ENCODE data around the gene TMEM176A.

The TMEM176A gene

DNA sequence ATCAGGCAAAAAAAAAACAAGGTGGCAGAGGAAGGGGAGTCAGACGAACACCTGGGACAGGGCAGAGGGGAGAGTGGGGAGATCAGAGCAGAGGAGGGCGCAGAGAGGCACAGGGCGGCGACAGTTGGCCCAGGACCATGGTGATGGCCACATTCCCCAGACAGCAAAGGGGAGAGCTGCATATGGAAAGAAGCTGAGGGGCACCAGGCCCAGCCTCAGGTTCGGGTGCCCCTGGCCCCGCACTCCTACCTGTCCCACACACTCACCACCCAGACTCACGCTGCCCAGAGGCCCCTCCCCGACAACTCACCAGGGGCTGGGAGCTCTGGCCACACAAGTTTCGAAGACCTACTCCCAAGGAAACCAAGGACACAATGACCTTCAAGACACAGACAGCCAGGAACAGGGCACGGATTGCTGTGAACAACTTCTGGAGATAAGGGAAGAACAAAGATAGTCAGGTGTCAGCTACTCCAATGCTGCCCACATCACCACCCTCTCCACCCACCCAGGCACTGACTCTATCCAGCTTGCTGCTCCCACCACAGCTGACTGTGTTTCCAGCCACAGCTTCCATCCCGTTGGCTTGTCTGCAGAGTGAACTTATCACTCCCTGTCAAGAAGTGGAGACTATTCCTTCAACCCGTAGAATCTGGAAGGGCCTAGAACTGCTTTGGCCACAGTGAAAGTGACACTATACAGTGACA is 8.7 kb upstream of the TMEM176A start:
- H3K36me3 ChIP-seq (ENCODE audit: control insufficient read depth, insufficient read depth, low read length): no peaks in the 10 kb centered on the region

DNA sequence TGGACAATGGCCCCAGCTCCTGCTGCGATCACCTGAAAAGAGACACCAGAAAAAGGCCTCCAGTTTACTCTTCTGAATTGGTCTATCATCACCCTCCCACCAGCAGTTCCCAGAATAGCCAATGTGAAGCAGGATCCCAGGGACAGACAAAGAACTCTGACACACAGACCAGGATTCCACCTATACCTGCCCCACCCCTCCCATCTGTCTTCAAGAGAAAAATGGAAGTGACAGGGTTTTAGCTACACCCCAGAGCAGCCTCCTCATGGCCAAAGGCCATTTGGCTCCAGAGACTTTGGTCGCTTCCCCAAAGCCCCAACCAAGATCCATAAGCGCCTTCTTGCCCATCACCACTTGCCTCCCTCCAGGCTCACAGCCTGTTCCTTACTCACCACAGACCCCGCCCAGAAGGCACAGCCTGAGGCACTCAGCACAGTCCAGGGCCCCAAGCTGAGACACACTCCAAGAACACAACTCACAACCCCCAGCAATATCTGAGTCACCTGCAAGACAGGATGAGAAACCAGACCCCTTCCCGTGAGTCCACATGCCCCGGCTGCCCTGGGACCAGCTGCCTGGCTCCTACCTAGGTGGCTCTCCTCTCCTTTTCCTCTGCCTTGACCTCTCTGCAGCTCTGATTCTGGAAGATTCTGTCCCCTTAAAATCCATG is 6.9 kb upstream of the TMEM176A start:
- no peak overlapping the region for H3K27ac ChIP-seq (ENCODE audit: low read depth, low read length)
- no peaks in the 10 kb centered on the region for H3K27me3 ChIP-seq (ENCODE audit: control insufficient read depth, insufficient read depth, low read length)
- no peaks in the 10 kb centered on the region for H3K36me3 ChIP-seq (ENCODE audit: control insufficient read depth, insufficient read depth, low read length)

More for the DNA sequence above, 8.7 kb upstream of the TMEM176A start:
- no peak overlapping the region for H3K27ac ChIP-seq (ENCODE audit: low read depth, low read length)
- H3K9ac ChIP-seq (ENCODE audit: low read length): no peak overlapping the region
- H3K4me1 ChIP-seq (ENCODE audit: control insufficient read depth, insufficient read depth, low read length): peaks cover 16% of the 10 kb centered on the region
- H3K27me3 ChIP-seq (ENCODE audit: control insufficient read depth, insufficient read depth, low read length): no peaks in the 10 kb centered on the region
- no peak overlapping the region for H3K4me3 ChIP-seq (ENCODE audit: low read length)

DNA sequence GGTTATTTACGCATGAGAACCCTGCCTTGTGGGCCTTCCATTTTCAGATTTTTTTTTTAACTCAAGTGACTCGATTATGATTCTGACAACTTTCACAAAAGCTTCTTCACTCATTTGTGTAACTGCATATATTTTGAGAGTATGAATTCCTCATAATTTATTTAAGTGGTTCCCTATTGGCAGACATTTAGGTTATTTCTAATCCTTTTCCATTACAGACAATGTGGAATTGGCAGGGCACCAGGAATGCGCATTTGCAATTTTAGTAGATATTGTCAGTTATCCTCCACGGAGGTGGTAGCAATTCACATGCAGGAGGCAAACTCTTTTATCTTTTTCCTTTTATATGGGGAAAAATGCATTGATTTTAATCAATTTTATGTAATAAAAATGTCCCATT is 2.9 kb upstream of the TMEM176A start:
- peaks cover 5% of the 10 kb centered on the region for H3K4me1 ChIP-seq (ENCODE audit: control insufficient read depth, insufficient read depth, low read length)
- peaks cover 3% of the 10 kb centered on the region for H3K36me3 ChIP-seq (ENCODE audit: control insufficient read depth, insufficient read depth, low read length)
- no peaks in the 10 kb centered on the region for H3K27me3 ChIP-seq (ENCODE audit: control insufficient read depth, insufficient read depth, low read length)
- H3K9ac ChIP-seq (ENCODE audit: low read length): no peak overlapping the region
- H3K27ac ChIP-seq (ENCODE audit: low read depth, low read length): no peak overlapping the region
- no peak overlapping the region for H3K4me3 ChIP-seq (ENCODE audit: low read length)

More for the DNA sequence above, 6.9 kb upstream of the TMEM176A start:
- H3K9ac ChIP-seq (ENCODE audit: low read length): no peak overlapping the region
- peaks cover 4% of the 10 kb centered on the region for H3K4me1 ChIP-seq (ENCODE audit: control insufficient read depth, insufficient read depth, low read length)
- H3K4me3 ChIP-seq (ENCODE audit: low read length): no peak overlapping the region

DNA sequence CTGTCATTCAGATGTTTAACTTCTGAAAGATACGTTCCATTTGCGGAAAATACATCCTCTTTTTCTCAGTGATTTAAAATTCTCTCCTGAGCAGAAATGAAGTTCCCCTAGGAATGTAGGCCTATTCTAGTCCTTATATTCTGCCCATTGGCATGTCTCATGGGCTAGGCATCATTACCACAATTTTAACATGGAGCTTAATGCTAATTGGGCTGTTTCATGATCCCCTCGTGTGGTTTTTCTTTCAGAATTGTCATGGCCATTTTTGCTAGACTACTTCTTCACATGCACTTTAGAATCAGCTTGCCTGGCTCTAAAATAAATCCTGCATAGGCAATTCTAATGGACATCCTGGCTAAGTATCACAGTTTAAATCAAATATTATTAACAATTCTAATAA is 1.4 kb upstream of the TMEM176A start:
- H3K9ac ChIP-seq (ENCODE audit: low read length): no peak overlapping the region
- peaks cover 4% of the 10 kb centered on the region for H3K36me3 ChIP-seq (ENCODE audit: control insufficient read depth, insufficient read depth, low read length)
- H3K4me3 ChIP-seq (ENCODE audit: low read length): peak overlapping the region; percentile 91
- no peak overlapping the region for H3K27ac ChIP-seq (ENCODE audit: low read depth, low read length)
- no peaks in the 10 kb centered on the region for H3K27me3 ChIP-seq (ENCODE audit: control insufficient read depth, insufficient read depth, low read length)
- peaks cover 5% of the 10 kb centered on the region for H3K4me1 ChIP-seq (ENCODE audit: control insufficient read depth, insufficient read depth, low read length)

DNA sequence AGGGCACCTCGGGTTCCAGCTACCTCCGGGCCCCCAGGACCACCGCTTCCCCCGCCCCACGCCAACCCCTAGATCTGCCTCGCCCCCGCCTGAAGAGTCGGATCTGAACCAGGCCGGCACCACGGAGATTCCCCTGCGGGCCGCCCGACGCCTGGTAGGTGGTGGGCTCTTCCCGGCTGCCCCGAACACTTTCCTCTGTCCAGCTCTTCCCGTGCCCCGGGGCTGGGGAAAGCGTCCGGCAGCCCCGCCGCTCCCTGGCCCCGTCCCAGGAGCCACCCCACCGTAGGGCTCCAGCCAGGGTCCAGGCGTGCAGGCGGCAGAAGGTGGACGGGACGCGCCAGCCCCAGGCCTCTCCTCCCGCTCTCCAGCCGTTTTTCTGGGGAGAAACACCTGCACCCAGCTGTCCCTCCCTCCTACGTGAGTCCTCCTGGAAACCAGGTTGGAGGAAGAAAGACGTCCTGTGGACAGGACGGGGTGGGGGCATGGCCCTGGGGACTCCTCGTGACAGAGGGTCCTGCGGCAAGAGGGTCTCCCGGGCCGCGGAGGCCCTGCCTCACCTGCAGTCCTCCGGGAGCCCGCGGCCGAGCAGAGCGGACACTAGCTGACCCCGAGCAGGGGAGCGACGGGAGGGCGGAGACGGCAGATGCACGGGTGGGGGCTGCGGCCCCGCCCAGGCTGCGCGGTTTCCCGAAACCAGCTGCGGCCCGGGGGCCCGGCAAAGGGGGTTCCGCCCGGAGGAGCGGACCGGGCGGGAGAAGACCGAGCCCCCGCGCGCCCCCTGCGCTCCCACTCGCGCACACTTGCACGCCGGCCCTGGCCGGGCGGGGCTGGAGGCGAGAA is 608 bp upstream of the TMEM176A start, which contains the start of gene TMEM176B:
Gene TMEM176B, minus strand, starts transcription at position 624 of the 840 bp plus-strand sequence. CDS start 3,795 bp downstream, outside the sequence.
- Histone ChIP-seq H3K4me1 (ENCODE audit: control insufficient read depth, insufficient read depth, low read length) (peaks cover 5% of the 10 kb centered on the region), H3K36me3 (ENCODE audit: control insufficient read depth, insufficient read depth, low read length) (peaks cover 10% of the 10 kb centered on the region), H3K9ac (ENCODE audit: low read length) (peak within 1 kb of the TSS; percentile 80), H3K4me3 (ENCODE audit: low read length) (peak within 1 kb of the TSS; percentile 91), H3K27ac (ENCODE audit: low read depth, low read length) (peak within 1 kb of the TSS; percentile 72), H3K27me3 (ENCODE audit: control insufficient read depth, insufficient read depth, low read length) (no peaks in the 10 kb centered on the region)

DNA sequence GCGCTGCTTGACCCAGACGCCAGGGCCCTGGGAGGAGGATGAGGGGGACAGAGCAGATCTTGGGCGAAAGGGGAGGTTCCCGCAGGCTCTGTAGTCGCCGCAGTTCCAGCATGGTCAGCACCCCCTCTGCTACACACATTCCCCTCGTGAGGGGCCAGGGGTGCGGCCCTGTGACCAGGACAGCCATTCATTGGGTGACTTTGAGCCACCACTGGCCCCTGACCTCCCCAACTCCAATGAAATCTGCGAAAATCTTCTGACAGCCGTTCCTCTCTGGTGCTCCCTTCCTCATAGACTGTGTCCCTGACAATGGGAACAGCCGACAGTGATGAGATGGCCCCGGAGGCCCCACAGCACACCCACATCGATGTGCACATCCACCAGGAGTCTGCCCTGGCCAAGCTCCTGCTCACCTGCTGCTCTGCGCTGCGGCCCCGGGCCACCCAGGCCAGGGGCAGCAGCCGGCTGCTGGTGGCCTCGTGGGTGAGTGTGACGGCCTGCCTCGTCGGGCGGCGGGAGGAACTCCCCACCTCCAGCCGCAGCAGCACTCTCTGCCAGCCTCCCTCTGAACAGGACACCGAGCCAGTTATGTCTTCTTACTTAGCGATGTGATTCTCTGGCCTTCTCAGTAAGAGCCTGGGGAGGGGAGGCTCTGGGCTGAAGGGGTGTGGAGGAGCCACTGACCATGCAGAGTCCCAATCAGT is 825 bp downstream of the TMEM176A start:
- peaks cover 2% of the 10 kb centered on the region for H3K4me1 ChIP-seq (ENCODE audit: control insufficient read depth, insufficient read depth, low read length)
- no peak overlapping the region for H3K9ac ChIP-seq (ENCODE audit: low read length)
- no peaks in the 10 kb centered on the region for H3K27me3 ChIP-seq (ENCODE audit: control insufficient read depth, insufficient read depth, low read length)
- no peak overlapping the region for H3K27ac ChIP-seq (ENCODE audit: low read depth, low read length)
- H3K4me3 ChIP-seq (ENCODE audit: low read length): peak overlapping the region; percentile 57
- H3K36me3 ChIP-seq (ENCODE audit: control insufficient read depth, insufficient read depth, low read length): peaks cover 16% of the 10 kb centered on the region

DNA sequence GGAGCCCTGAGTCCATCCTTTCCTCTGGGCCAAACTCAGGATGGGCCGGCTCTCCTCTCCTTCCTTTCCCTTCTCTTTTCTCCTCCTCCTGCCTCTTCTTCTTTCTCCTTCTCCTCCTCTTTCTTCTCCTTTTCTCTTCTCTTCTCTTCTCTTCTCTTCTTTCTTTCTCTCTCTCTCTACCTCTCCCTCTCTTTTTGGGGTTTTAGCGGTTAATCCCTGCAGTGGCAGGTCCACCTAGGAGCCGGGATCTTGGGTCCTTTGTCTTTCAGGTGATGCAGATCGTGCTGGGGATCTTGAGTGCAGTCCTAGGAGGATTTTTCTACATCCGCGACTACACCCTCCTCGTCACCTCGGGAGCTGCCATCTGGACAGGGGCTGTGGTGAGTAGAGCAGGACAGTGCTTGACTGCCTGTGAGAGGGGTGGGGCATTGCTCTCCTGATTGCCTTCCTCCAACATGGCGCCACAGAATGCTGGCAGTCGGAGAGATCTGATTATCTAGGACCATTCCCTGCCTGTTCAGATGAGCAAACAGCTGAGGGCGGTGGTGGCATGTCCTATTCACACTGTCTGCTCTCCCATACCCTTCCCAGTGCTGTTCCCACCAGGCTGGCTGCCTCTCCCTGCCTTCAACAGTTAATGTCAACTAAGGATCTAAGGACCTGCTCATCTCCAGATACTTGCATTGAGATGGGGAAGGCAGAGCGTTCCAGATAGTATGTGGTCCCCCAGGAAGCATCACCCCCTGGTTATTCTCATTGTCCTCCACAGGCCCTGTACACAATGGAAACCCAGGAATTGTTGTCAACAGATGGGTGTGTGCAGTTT is 1.6 kb downstream of the TMEM176A start:
- H3K27ac ChIP-seq (ENCODE audit: low read depth, low read length): no peak overlapping the region
- H3K4me3 ChIP-seq (ENCODE audit: low read length): peak overlapping the region; percentile 57
- H3K27me3 ChIP-seq (ENCODE audit: control insufficient read depth, insufficient read depth, low read length): no peaks in the 10 kb centered on the region
- peaks cover 16% of the 10 kb centered on the region for H3K36me3 ChIP-seq (ENCODE audit: control insufficient read depth, insufficient read depth, low read length)
- H3K4me1 ChIP-seq (ENCODE audit: control insufficient read depth, insufficient read depth, low read length): peaks cover 2% of the 10 kb centered on the region
- no peak overlapping the region for H3K9ac ChIP-seq (ENCODE audit: low read length)

DNA sequence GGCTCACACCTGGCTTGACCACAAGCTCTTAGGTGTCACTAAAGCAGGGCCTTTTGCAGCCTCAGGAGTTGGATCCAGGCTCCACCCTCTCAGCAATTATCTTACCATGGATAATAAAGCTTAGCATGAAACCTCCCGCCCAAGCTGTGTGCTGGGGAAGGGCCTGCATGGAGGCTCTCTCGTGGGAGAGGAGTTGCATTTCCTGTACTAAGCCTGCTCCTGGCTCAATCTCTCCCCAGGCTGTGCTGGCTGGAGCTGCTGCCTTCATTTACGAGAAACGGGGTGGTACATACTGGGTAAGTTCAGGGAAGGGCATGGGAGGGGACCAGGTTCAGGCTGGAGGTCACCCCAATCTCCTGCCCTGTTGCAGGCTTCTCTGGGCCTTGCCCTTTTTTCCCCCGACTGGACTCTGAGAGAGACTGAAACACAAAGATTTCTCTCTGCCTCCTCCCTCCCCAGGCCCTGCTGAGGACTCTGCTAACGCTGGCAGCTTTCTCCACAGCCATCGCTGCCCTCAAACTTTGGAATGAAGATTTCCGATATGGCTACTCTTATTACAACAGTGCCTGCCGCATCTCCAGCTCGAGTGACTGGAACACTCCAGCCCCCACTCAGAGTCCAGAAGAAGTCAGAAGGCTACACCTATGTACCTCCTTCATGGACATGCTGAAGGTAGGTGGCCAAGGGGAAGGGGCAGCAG is 2.7 kb downstream of the TMEM176A start:
- H3K27ac ChIP-seq (ENCODE audit: low read depth, low read length): no peak overlapping the region
- peaks cover 16% of the 10 kb centered on the region for H3K36me3 ChIP-seq (ENCODE audit: control insufficient read depth, insufficient read depth, low read length)
- H3K9ac ChIP-seq (ENCODE audit: low read length): no peak overlapping the region
- H3K4me1 ChIP-seq (ENCODE audit: control insufficient read depth, insufficient read depth, low read length): peaks cover 2% of the 10 kb centered on the region
- no peaks in the 10 kb centered on the region for H3K27me3 ChIP-seq (ENCODE audit: control insufficient read depth, insufficient read depth, low read length)
- peak overlapping the region; percentile 11 for H3K4me3 ChIP-seq (ENCODE audit: low read length)

DNA sequence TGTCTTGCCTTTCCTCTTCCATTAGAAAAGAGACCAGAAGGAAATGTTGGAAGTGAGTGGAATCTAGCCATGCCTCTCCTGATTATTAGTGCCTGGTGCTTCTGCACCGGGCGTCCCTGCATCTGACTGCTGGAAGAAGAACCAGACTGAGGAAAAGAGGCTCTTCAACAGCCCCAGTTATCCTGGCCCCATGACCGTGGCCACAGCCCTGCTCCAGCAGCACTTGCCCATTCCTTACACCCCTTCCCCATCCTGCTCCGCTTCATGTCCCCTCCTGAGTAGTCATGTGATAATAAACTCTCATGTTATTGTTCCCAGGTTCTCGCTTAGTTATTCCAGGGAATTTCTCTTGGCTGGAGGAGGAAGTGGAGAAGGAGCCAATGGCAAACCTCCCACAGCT is 4.2 kb downstream of the TMEM176A start:
- Histone ChIP-seq H3K27ac (ENCODE audit: low read depth, low read length) (no peak overlapping the region), H3K9ac (ENCODE audit: low read length) (no peak overlapping the region), H3K4me3 (ENCODE audit: low read length) (no peak overlapping the region), H3K4me1 (ENCODE audit: control insufficient read depth, insufficient read depth, low read length) (peaks cover 2% of the 10 kb centered on the region), H3K36me3 (ENCODE audit: control insufficient read depth, insufficient read depth, low read length) (peaks cover 16% of the 10 kb centered on the region), H3K27me3 (ENCODE audit: control insufficient read depth, insufficient read depth, low read length) (no peaks in the 10 kb centered on the region)

DNA sequence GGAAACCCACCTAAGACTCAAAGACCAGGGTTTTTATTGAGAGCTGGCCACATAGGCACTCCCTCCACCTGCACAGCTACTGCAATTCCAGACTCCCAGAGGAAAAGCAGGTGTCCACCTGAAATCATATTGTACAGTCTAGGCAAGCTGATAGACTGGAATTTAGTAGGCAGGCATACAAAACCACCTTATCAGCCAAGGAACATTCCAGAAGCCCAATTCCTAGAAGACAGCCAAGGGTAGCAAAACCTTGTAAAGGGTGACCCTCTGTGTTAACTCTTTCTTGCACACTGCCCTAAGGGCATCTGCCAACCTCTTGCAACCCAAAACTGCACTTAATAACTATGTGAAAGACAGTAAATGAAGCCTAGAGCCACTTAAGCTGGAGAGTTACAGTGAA is 5.3 kb downstream of the TMEM176A start:
- no peak overlapping the region for H3K27ac ChIP-seq (ENCODE audit: low read depth, low read length)
- peaks cover 16% of the 10 kb centered on the region for H3K36me3 ChIP-seq (ENCODE audit: control insufficient read depth, insufficient read depth, low read length)
- no peaks in the 10 kb centered on the region for H3K27me3 ChIP-seq (ENCODE audit: control insufficient read depth, insufficient read depth, low read length)
- no peak overlapping the region for H3K9ac ChIP-seq (ENCODE audit: low read length)
- H3K4me3 ChIP-seq (ENCODE audit: low read length): no peak overlapping the region
- H3K4me1 ChIP-seq (ENCODE audit: control insufficient read depth, insufficient read depth, low read length): no peaks in the 10 kb centered on the region

DNA sequence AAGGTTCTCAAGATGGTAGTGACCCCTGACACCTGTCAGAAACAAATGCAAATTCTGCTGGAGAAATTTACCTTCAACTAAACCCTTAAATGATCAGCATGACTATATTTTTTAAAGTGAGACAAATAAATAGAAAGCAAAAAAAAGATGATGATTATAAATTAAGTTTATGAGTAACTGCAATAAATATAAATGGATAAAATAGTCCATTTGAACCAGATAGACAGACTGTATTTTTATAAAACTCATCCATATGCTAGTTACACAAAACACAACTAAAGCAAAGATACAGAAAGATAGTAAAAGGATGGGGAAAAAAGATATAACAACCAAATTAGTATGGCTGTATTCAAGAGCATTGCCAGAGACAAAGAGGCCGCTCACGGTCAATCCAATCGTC is 5.9 kb downstream of the TMEM176A start:
- Histone ChIP-seq H3K27ac (ENCODE audit: low read depth, low read length) (no peak overlapping the region), H3K9ac (ENCODE audit: low read length) (no peak overlapping the region), H3K27me3 (ENCODE audit: control insufficient read depth, insufficient read depth, low read length) (no peaks in the 10 kb centered on the region), H3K4me3 (ENCODE audit: low read length) (no peak overlapping the region), H3K36me3 (ENCODE audit: control insufficient read depth, insufficient read depth, low read length) (peaks cover 16% of the 10 kb centered on the region), H3K4me1 (ENCODE audit: control insufficient read depth, insufficient read depth, low read length) (no peaks in the 10 kb centered on the region)

Data from rectal smooth muscle tissue (tissue), 1 donor.